ENCODE results near the gene SGSM2. TPM values are rescaled to one million over a fixed set of nuclear protein-coding genes. Genes with fewer than 3 reads are reported as not detected.

The SGSM2 gene
- total and polyA plus RNA-seq, 4 donors = 5.5 to 17.5 (median 12.4) TPM

DNA sequence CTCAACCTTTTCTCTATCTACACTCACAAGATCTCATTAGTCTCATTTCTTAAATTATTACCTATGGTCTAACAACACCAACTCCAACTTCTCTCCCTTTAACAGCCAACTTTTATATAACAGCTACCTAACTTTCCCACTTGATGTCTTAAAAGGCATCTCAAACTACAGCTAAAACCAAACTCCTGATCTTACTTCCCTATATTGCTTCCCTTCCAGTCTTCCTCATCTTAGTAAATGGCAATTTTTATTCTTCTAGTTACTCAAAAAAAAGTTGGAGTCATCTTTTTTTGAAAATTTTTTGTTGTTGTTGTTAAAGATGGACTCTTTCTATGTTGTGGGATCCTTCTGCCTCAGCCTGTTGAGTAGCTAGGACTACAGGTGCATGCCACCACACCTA lies 18.2 kb upstream of the SGSM2 start:
- DNase-seq (ENCODE audit: low spot score) = no peak

DNA sequence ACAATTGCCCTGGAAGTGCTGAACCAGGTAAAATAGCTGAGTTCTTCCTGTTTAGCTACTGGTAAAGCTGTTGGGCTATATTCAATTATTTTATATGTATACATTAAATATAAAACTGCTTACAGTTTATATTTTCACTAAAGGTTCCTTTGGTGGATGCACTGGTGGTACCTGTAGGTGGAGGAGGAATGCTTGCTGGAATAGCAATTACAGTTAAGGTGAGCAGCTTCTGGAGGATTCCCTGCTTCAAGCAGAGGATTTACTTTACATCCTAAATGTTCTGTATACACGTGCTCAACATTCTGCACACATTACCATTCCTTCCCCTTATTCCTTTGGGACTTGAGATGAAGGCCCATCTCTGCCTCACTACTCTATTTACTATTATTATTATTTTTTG lies 15.9 kb upstream of the SGSM2 start:
- TF ChIP-seq RAD21 (IDR thresholded peaks at IDR 0.05) = no peak
- TF ChIP-seq GABPA (IDR thresholded peaks at IDR 0.05 in 1 of 2, conservative IDR thresholded peaks at IDR 0.05 in 1 of 2) = no peak
- TF ChIP-seq, protein P1, sequence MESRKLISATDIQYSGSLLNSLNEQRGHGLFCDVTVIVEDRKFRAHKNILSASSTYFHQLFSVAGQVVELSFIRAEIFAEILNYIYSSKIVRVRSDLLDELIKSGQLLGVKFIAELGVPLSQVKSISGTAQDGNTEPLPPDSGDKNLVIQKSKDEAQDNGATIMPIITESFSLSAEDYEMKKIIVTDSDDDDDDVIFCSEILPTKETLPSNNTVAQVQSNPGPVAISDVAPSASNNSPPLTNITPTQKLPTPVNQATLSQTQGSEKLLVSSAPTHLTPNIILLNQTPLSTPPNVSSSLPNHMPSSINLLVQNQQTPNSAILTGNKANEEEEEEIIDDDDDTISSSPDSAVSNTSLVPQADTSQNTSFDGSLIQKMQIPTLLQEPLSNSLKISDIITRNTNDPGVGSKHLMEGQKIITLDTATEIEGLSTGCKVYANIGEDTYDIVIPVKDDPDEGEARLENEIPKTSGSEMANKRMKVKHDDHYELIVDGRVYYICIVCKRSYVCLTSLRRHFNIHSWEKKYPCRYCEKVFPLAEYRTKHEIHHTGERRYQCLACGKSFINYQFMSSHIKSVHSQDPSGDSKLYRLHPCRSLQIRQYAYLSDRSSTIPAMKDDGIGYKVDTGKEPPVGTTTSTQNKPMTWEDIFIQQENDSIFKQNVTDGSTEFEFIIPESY (IDR thresholded peaks at IDR 0.05) = no peak
- WGBS = 88% methylated on average over 1 of the region's 1 CpG
- Histone ChIP-seq H3K36me3 (ENCODE audit: control insufficient read depth in 4 of 4, insufficient read depth in 3 of 4, low read depth in 1 of 4, low read length in 3 of 4) (peaks cover 9 to 43% (median 30%) of the 10 kb centered on the region in 4 donors), H3K9ac (ENCODE audit: low read depth in 1 of 2, low read length in 2 of 2) (no peak overlapping the region), H3K4me1 (ENCODE audit: control insufficient read depth in 4 of 4, insufficient read depth in 4 of 4, low read length in 3 of 4) (no peaks in the 10 kb centered on the region), H3K27ac (ENCODE audit: low read depth in 1 of 2, low read length in 2 of 2) (no peak overlapping the region), H3K9me3 (ENCODE audit: control insufficient read depth in 4 of 4, low read length in 3 of 4) (no peaks in the 10 kb centered on the region), H3K4me3 (ENCODE audit: low read depth in 1 of 3, low read length in 3 of 3) (no peak overlapping the region), H3K27me3 (ENCODE audit: control insufficient read depth in 4 of 4, insufficient read depth in 4 of 4, low read length in 3 of 4) (no peaks in the 10 kb centered on the region)
- no peak for DNase-seq (ENCODE audit: low spot score)

More for the DNA sequence above, 18.2 kb upstream of the SGSM2 start:
- TF ChIP-seq RAD21 (IDR thresholded peaks at IDR 0.05) (no peak), HNF4G (IDR thresholded peaks at IDR 0.05) (no peak), NR2F2 (IDR thresholded peaks at IDR 0.05) (no peak), HNF4A (conservative IDR thresholded peaks at IDR 0.05) (no peak), EGR1 (IDR thresholded peaks at IDR 0.05; ENCODE audit: low read depth in 2 of 2) (no peak)
- TF ChIP-seq, protein P2, sequence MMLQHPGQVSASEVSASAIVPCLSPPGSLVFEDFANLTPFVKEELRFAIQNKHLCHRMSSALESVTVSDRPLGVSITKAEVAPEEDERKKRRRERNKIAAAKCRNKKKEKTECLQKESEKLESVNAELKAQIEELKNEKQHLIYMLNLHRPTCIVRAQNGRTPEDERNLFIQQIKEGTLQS (IDR thresholded peaks at IDR 0.05) = no peak
- TF ChIP-seq, protein P3, sequence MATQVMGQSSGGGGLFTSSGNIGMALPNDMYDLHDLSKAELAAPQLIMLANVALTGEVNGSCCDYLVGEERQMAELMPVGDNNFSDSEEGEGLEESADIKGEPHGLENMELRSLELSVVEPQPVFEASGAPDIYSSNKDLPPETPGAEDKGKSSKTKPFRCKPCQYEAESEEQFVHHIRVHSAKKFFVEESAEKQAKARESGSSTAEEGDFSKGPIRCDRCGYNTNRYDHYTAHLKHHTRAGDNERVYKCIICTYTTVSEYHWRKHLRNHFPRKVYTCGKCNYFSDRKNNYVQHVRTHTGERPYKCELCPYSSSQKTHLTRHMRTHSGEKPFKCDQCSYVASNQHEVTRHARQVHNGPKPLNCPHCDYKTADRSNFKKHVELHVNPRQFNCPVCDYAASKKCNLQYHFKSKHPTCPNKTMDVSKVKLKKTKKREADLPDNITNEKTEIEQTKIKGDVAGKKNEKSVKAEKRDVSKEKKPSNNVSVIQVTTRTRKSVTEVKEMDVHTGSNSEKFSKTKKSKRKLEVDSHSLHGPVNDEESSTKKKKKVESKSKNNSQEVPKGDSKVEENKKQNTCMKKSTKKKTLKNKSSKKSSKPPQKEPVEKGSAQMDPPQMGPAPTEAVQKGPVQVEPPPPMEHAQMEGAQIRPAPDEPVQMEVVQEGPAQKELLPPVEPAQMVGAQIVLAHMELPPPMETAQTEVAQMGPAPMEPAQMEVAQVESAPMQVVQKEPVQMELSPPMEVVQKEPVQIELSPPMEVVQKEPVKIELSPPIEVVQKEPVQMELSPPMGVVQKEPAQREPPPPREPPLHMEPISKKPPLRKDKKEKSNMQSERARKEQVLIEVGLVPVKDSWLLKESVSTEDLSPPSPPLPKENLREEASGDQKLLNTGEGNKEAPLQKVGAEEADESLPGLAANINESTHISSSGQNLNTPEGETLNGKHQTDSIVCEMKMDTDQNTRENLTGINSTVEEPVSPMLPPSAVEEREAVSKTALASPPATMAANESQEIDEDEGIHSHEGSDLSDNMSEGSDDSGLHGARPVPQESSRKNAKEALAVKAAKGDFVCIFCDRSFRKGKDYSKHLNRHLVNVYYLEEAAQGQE (IDR thresholded peaks at IDR 0.05) = no peak
- Histone ChIP-seq H3K4me3 (ENCODE audit: low read depth in 1 of 3, low read length in 3 of 3) (no peak overlapping the region), H3K9ac (ENCODE audit: low read depth in 1 of 2, low read length in 2 of 2) (no peak overlapping the region), H3K27me3 (ENCODE audit: control insufficient read depth in 4 of 4, insufficient read depth in 4 of 4, low read length in 3 of 4) (no peaks in the 10 kb centered on the region), H3K9me3 (ENCODE audit: control insufficient read depth in 4 of 4, low read length in 3 of 4) (no peaks in the 10 kb centered on the region), H3K27ac (ENCODE audit: low read depth in 1 of 2, low read length in 2 of 2) (no peak overlapping the region), H3K4me1 (ENCODE audit: control insufficient read depth in 4 of 4, insufficient read depth in 4 of 4, low read length in 3 of 4) (no peaks in the 10 kb centered on the region), H3K36me3 (ENCODE audit: control insufficient read depth in 4 of 4, insufficient read depth in 3 of 4, low read depth in 1 of 4, low read length in 3 of 4) (peaks cover 8 to 22% (median 13%) of the 10 kb centered on the region in 4 donors)

DNA sequence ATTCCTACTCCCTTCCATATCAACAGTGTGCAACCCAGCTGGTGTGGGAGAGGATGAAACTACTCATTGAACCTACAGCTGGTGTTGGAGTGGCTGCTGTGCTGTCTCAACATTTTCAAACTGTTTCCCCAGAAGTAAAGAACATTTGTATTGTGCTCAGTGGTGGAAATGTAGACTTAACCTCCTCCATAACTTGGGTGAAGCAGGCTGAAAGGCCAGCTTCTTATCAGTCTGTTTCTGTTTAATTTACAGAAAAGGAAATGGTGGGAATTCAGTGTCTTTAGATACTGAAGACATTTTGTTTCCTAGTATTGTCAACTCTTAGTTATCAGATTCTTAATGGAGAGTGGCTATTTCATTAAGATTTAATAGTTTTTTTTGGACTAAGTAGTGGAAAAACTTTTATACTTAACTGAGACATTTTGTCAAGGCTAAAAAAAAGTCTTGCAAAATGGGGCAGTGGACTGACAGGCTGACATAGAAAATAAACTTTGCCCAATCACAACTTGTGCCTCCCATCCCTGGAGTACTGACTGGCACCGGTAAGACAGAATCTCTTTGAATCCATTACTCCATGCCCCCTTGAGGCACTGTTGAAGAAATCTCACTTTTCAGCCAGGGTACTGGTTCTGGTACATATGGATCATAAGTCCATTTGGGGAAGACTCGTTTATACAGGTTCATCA lies 13.5 kb upstream of the SGSM2 start:
- no peaks in the 10 kb centered on the region for H3K4me1 ChIP-seq (ENCODE audit: control insufficient read depth in 4 of 4, insufficient read depth in 4 of 4, low read length in 3 of 4)
- H3K9ac ChIP-seq (ENCODE audit: low read depth in 1 of 2, low read length in 2 of 2) = no peak overlapping the region
- no peaks in the 10 kb centered on the region for H3K9me3 ChIP-seq (ENCODE audit: control insufficient read depth in 4 of 4, low read length in 3 of 4)
- H3K27me3 ChIP-seq (ENCODE audit: control insufficient read depth in 4 of 4, insufficient read depth in 4 of 4, low read length in 3 of 4) = no peaks in the 10 kb centered on the region
- WGBS = 87% methylated on average over 2 of the region's 2 CpGs
- H3K27ac ChIP-seq (ENCODE audit: low read depth in 1 of 2, low read length in 2 of 2) = no peak overlapping the region
- H3K4me3 ChIP-seq (ENCODE audit: low read depth in 1 of 3, low read length in 3 of 3) = no peak overlapping the region
- H3K36me3 ChIP-seq (ENCODE audit: control insufficient read depth in 4 of 4, insufficient read depth in 3 of 4, low read depth in 1 of 4, low read length in 3 of 4) = peaks cover 11 to 50% (median 35%) of the 10 kb centered on the region in 4 donors
- no peak for DNase-seq (ENCODE audit: low spot score)
- TF ChIP-seq, protein P4, sequence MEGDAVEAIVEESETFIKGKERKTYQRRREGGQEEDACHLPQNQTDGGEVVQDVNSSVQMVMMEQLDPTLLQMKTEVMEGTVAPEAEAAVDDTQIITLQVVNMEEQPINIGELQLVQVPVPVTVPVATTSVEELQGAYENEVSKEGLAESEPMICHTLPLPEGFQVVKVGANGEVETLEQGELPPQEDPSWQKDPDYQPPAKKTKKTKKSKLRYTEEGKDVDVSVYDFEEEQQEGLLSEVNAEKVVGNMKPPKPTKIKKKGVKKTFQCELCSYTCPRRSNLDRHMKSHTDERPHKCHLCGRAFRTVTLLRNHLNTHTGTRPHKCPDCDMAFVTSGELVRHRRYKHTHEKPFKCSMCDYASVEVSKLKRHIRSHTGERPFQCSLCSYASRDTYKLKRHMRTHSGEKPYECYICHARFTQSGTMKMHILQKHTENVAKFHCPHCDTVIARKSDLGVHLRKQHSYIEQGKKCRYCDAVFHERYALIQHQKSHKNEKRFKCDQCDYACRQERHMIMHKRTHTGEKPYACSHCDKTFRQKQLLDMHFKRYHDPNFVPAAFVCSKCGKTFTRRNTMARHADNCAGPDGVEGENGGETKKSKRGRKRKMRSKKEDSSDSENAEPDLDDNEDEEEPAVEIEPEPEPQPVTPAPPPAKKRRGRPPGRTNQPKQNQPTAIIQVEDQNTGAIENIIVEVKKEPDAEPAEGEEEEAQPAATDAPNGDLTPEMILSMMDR (IDR thresholded peaks at IDR 0.05; ENCODE audit: low read depth, low read length, missing input control) = no peak
- peak; percentile 15 for TF ChIP-seq NR2F2 (IDR thresholded peaks at IDR 0.05)

Measured in liver (tissue), 9 donors.